Prostate gland (tissue), 2 donors: ENCODE data around the gene PIK3CD.

Source experiments
- POLR2A ChIP-seq: fragments of 450-650 bp; IDR thresholded peaks from one replicate; pipeline ENCODE4 v1.6.1; 2016; ENCODE audit warnings: antibody characterized with exemption, mild to moderate bottlenecking
- POLR2AphosphoS5 ChIP-seq: sonication (generic); formaldehyde crosslinking; IDR thresholded peaks from one replicate; pipeline ENCODE4 v1.6.1; 2017; ENCODE audit warnings: antibody characterized with exemption
- TF ChIP-seq, protein P1 (sequence below), 4 experiments: fragments of 200-600 bp in 2 of 4; fragments of 450-650 bp in 2 of 4; sonication (generic) in 2 of 4; IDR thresholded peaks; 1 replicate in 3 of 4; 2 replicates in 1 of 4; pipeline ENCODE4 v1.5.1; 2016 to 2019; ENCODE audit warnings: antibody characterized with exemption in 4 of 4, mild to moderate bottlenecking in 2 of 4, moderate library complexity in 2 of 4

DNA sequence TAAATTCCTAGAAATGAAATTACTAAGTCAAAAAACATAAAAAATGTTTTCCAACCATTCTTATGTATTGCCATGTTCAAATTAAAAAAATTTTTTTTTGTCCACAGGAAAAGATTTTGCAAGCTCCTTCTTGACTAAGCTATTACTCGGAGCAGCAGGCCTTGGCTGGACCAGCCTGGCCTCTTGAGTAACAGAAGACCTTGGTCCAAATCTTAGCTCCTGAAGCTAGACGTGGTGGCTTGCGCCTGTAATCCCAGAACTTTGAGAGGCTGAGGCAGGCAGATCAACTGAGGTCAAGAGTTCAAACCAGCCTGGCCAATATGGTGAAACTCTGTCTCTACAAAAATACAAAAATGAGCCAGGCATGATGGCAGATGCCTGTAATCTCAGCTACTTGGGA lies 94.7 kb downstream of the PIK3CD start:
- TF ChIP-seq POLR2AphosphoS5 = no peak
- TF ChIP-seq, protein P1, sequence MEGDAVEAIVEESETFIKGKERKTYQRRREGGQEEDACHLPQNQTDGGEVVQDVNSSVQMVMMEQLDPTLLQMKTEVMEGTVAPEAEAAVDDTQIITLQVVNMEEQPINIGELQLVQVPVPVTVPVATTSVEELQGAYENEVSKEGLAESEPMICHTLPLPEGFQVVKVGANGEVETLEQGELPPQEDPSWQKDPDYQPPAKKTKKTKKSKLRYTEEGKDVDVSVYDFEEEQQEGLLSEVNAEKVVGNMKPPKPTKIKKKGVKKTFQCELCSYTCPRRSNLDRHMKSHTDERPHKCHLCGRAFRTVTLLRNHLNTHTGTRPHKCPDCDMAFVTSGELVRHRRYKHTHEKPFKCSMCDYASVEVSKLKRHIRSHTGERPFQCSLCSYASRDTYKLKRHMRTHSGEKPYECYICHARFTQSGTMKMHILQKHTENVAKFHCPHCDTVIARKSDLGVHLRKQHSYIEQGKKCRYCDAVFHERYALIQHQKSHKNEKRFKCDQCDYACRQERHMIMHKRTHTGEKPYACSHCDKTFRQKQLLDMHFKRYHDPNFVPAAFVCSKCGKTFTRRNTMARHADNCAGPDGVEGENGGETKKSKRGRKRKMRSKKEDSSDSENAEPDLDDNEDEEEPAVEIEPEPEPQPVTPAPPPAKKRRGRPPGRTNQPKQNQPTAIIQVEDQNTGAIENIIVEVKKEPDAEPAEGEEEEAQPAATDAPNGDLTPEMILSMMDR (IDR thresholded peaks at IDR 0.05) = no peak
- no peak for TF ChIP-seq POLR2A
